Spleen (tissue), 11 donors: Measurements from ENCODE around the gene SLC12A6. TPM values are rescaled to one million over a fixed set of nuclear protein-coding genes. Genes with fewer than 3 reads are reported as not detected.

ENCODE experiments used
- DNase-seq: peaks from one replicate; pipeline ENCODE4 v3.0.0-alpha.2; 2020
- H3K27ac ChIP-seq, 8 donors: fragments of 200-600 bp; sonication (generic) in 7 of 8; 1 replicate in 4 of 8; 2 replicates in 4 of 8; pipeline versions ENCODE4 v1.5.0 to v1.8.0; 2016 to 2021; ENCODE audit warnings: inconsistent platforms in 4 of 8, mild to moderate bottlenecking in 4 of 8, moderate library complexity in 1 of 8
- H3K27me3 ChIP-seq, 7 donors: fragments of 200-600 bp; sonication (generic) in 6 of 7; replicated peaks in 1 of 7; 1 replicate in 4 of 7; 2 replicates in 3 of 7; pipeline versions ENCODE4 v1.5.0 to v1.8.0; 2016 to 2021; ENCODE audit warnings: inconsistent platforms in 3 of 7, mild to moderate bottlenecking in 1 of 7
- H3K36me3 ChIP-seq, 6 donors: fragments of 200-600 bp; sonication (generic) in 5 of 6; 1 replicate in 4 of 6; 2 replicates in 2 of 6; pipeline versions ENCODE4 v1.5.0 to v1.8.0; 2016 to 2021; ENCODE audit warnings: inconsistent platforms in 2 of 6
- H3K4me1 ChIP-seq, 6 donors: fragments of 200-600 bp; sonication (generic) in 5 of 6; 1 replicate in 3 of 6; 2 replicates in 3 of 6; pipeline versions ENCODE4 v1.5.0 to v1.8.0; 2016 to 2021; ENCODE audit warnings: inconsistent platforms in 3 of 6
- H3K4me3 ChIP-seq, 8 donors: fragments of 200-600 bp; sonication (generic) in 7 of 8; 1 replicate in 4 of 8; 2 replicates in 4 of 8; pipeline versions ENCODE4 v1.5.0 to v1.8.0; 2016 to 2021; ENCODE audit warnings: inconsistent platforms in 4 of 8, mild to moderate bottlenecking in 4 of 8, moderate library complexity in 2 of 8
- H3K9me3 ChIP-seq, 8 donors: fragments of 200-600 bp; sonication (generic) in 7 of 8; 1 replicate in 4 of 8; 2 replicates in 4 of 8; pipeline versions ENCODE4 v1.5.0 to v1.8.0; 2016 to 2021; ENCODE audit warnings: inconsistent platforms in 4 of 8
- POLR2A ChIP-seq, 3 donors: fragments of 450-650 bp; IDR thresholded peaks; one replicate each; pipeline ENCODE4 v1.5.1; 2017; ENCODE audit warnings: antibody characterized with exemption in 3 of 3, mild to moderate bottlenecking in 1 of 3
- POLR2AphosphoS5 ChIP-seq, 3 donors: sonication (generic); formaldehyde crosslinking; IDR thresholded peaks; one replicate each; pipeline ENCODE4 v1.5.1; 2017; ENCODE audit warnings: antibody characterized with exemption in 3 of 3
- WGBS, 5 donors: extraction: QIAGEN DNeasy Blood & Tissue Kit in 3 of 5; methylation state at CpG; one replicate each; pipeline versions ENCODE4 v1.1.5 to v1.1.7; 2013 to 2018; 5-methylcytosine and 5-hydroxymethylcytosine counted together
- intact Hi-C: fragments of 100-400 bp; cut with DNase I; formaldehyde crosslinking; loops from one replicate; pipeline ENCODE4 v1.15.0; 2023; ENCODE audit warnings: low total_unique reads
- polyA plus RNA-seq, 3 donors: library from polyadenylated mRNA; stranded (reverse); fragments of 200-250 nt; gene quantifications; one replicate each; pipeline ENCODE4 v1.2.1, GENCODE V29; 2013
- total RNA-seq, 7 donors: library from RNA; depleted of rRNA in 3 of 7; stranded (reverse); fragments of >200 nt in 3 of 7; fragmentation: NEBNext Ultra II Directional in 4 of 7; extraction: Animal tissue kit (Norgen Biotek cat#: 25700) in 4 of 7; gene quantifications; one replicate each; pipeline versions ENCODE4 v1.1.0 to v1.2.1, GENCODE V29; 2016 to 2021
- TF ChIP-seq, protein P1 (sequence below), 11 experiments: fragments of 200-600 bp in 7 of 11; fragments of 450-650 bp in 4 of 11; sonication (generic) in 4 of 11; IDR thresholded peaks in 8 of 11; conservative IDR thresholded peaks in 3 of 11; 1 replicate in 7 of 11; 2 replicates in 4 of 11; pipeline versions ENCODE4 v1.4.0 to v1.8.0; 2016 to 2021; ENCODE audit warnings: antibody characterized with exemption in 11 of 11, inconsistent platforms in 4 of 11, mild to moderate bottlenecking in 1 of 11
- donor health status: healthy with polysubstance abuse.
- donor health status: DM: no; HTN: no; CAD: no; lungs with moderate emphysema.
- donor health status: DM: no; HTN: no; CAD: no.
- donor health status: Bipolar disorder and iron deficiency.
- donor health status: healthy.
- donor health status: DM: no; HTN: no; CAD: no.
- donor health status: DM: yes; HTN: yes; CAD: no.

Gene SLC12A6
- total and polyA plus RNA-seq, 10 donors = 5.2 to 120 (median 58.3) TPM

- H3K36me3 ChIP-seq = peaks cover 0 to 5% (median 0%) of the 10 kb centered on the region in 6 donors
- no peak overlapping the region for H3K4me3 ChIP-seq
- H3K9me3 ChIP-seq = no peaks in the 10 kb centered on the region
- TF ChIP-seq POLR2AphosphoS5 (IDR thresholded peaks at IDR 0.05) (no peak), POLR2A (IDR thresholded peaks at IDR 0.05) (no peak)
- TF ChIP-seq, protein P1, sequence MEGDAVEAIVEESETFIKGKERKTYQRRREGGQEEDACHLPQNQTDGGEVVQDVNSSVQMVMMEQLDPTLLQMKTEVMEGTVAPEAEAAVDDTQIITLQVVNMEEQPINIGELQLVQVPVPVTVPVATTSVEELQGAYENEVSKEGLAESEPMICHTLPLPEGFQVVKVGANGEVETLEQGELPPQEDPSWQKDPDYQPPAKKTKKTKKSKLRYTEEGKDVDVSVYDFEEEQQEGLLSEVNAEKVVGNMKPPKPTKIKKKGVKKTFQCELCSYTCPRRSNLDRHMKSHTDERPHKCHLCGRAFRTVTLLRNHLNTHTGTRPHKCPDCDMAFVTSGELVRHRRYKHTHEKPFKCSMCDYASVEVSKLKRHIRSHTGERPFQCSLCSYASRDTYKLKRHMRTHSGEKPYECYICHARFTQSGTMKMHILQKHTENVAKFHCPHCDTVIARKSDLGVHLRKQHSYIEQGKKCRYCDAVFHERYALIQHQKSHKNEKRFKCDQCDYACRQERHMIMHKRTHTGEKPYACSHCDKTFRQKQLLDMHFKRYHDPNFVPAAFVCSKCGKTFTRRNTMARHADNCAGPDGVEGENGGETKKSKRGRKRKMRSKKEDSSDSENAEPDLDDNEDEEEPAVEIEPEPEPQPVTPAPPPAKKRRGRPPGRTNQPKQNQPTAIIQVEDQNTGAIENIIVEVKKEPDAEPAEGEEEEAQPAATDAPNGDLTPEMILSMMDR (IDR thresholded peaks at IDR 0.05 in 8 of 11, conservative IDR thresholded peaks at IDR 0.05 in 3 of 11) = no peak
- H3K27me3 ChIP-seq = no peaks in the 10 kb centered on the region
- intact Hi-C loops = no loop called here
- DNase-seq = no peak
- no peak overlapping the region for H3K27ac ChIP-seq
- 51 to 98% (median 91%) methylated on average over 2 of the region's 2 CpGs for WGBS, 5 donors
- peaks cover 0 to 5% (median 0%) of the 10 kb centered on the region in 6 donors for H3K4me1 ChIP-seq
These were observed 37.2 kb upstream of the SLC12A6 start for GRCh38 chr15:34374816-34375215.

- Histone ChIP-seq H3K27ac (no peak overlapping the region), H3K4me1 (peaks cover 0 to 8% (median 0%) of the 10 kb centered on the region in 6 donors), H3K27me3 (no peaks in the 10 kb centered on the region), H3K4me3 (no peak overlapping the region), H3K36me3 (no peaks in the 10 kb centered on the region), H3K9me3 (no peaks in the 10 kb centered on the region)
- intact Hi-C loops = no loop called here
- DNase-seq = no peak
- TF ChIP-seq POLR2A (IDR thresholded peaks at IDR 0.05) (no peak), POLR2AphosphoS5 (IDR thresholded peaks at IDR 0.05) (no peak)
- TF ChIP-seq, protein P1 (IDR thresholded peaks at IDR 0.05 in 8 of 11, conservative IDR thresholded peaks at IDR 0.05 in 3 of 11) = no peak
- WGBS, 5 donors = 66 to 96% (median 83%) methylated on average over 7 to 8 of the region's 8 CpGs
These were observed 36.4 kb upstream of the SLC12A6 start for GRCh38 chr15:34373951-34374350.

- no peaks in the 10 kb centered on the region for H3K36me3 ChIP-seq
- peaks cover 3 to 34% (median 15%) of the 10 kb centered on the region in 6 donors for H3K4me1 ChIP-seq
- H3K4me3 ChIP-seq = no peak overlapping the region
- no peak for DNase-seq
- TF ChIP-seq, protein P1 (IDR thresholded peaks at IDR 0.05 in 8 of 11, conservative IDR thresholded peaks at IDR 0.05 in 3 of 11) = no peak
- TF ChIP-seq POLR2A (IDR thresholded peaks at IDR 0.05) (no peak), POLR2AphosphoS5 (IDR thresholded peaks at IDR 0.05) (no peak)
- H3K27ac ChIP-seq = no peak overlapping the region
- no peaks in the 10 kb centered on the region for H3K27me3 ChIP-seq
- WGBS, 5 donors = 35 to 54% (median 39%) methylated on average over 2 of the region's 2 CpGs
- H3K9me3 ChIP-seq = no peaks in the 10 kb centered on the region
- intact Hi-C loops = no loop called here
These were observed 33.1 kb upstream of the SLC12A6 start for GRCh38 chr15:34370643-34371042.

GRCh38 chr15:34370129-34370528 is 32.5 kb upstream of the SLC12A6 start:
- 55 to 62% (median 60%) methylated on average over 2 of the region's 2 CpGs for WGBS, 5 donors
- no peaks in the 10 kb centered on the region for H3K36me3 ChIP-seq
- no peak overlapping the region for H3K4me3 ChIP-seq
- no peak for DNase-seq
- H3K4me1 ChIP-seq = peaks cover 6 to 39% (median 20%) of the 10 kb centered on the region in 6 donors
- H3K27me3 ChIP-seq = no peaks in the 10 kb centered on the region
- intact Hi-C loops = no loop called here
- no peaks in the 10 kb centered on the region for H3K9me3 ChIP-seq
- peak overlapping the region in 1 of 8 donors; percentile 5 for H3K27ac ChIP-seq
- TF ChIP-seq, protein P1 (IDR thresholded peaks at IDR 0.05 in 8 of 11, conservative IDR thresholded peaks at IDR 0.05 in 3 of 11) = no peak
- TF ChIP-seq POLR2AphosphoS5 (IDR thresholded peaks at IDR 0.05) = no peak
- no peak for TF ChIP-seq POLR2A (IDR thresholded peaks at IDR 0.05)
